HG03175 (cell line): Measurements from ENCODE around the gene TMEM170B.

Experiments
- ATAC-seq: cut with Tn5 transposase; IDR thresholded peaks from one replicate; pipeline ENCODE4 v1.9.1; 2021; ENCODE audit warnings: mild to moderate bottlenecking, moderate library complexity; ENCODE audit not compliant: unreplicated experiment

Gene TMEM170B

GRCh38 chr6:11584244-11584643 is 46.7 kb downstream of the TMEM170B start:
- no peak for ATAC-seq

- no peak for ATAC-seq
Observed at GRCh38 chr6:11585426-11586016, 48.0 kb downstream of the TMEM170B start.

DNA sequence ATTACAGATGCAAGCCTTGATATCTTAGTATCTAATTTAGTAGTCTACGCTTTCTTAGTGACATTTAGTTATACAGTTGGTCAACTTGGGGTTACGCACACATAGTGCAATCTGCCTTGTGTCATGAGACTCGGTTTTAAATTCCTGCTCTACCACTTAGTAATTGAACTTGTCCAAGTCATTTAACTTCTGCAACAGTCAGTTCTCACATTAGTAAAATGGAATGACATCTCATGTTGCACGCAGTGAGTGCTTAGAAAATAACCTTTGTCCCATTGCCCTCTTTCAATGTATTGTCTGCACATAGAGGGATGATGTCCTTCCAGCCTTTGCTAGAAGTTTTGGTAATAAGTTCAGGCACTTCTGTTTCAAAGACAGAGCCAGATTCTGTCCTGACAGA is 48.6 kb downstream of the TMEM170B start:
- no peak for ATAC-seq

DNA sequence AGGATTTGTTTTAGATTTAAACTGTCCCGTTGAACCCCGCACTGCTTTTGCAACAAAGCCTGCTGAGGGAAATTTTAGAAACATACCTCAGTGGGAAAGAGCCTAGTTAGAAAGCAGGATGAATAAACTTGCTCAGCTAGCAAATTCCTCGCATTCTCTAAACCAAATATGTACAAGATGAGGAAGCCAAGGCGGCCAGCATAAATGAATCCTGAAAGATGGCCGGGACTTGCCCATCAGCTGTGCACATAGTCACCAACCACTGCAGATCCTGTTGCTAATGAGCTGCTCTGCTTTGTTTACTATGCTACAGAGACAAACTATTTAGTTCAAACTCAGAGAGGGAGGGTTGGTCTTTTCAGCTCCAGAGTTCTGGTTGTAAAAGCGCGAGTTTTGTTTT is 49.0 kb downstream of the TMEM170B start:
- no peak for ATAC-seq

- ATAC-seq, result no peak
Observed at GRCh38 chr6:11589261-11589660, 51.7 kb downstream of the TMEM170B start.

GRCh38 chr6:11592294-11592906 is 54.9 kb downstream of the TMEM170B start:
- ATAC-seq, result no peak

DNA sequence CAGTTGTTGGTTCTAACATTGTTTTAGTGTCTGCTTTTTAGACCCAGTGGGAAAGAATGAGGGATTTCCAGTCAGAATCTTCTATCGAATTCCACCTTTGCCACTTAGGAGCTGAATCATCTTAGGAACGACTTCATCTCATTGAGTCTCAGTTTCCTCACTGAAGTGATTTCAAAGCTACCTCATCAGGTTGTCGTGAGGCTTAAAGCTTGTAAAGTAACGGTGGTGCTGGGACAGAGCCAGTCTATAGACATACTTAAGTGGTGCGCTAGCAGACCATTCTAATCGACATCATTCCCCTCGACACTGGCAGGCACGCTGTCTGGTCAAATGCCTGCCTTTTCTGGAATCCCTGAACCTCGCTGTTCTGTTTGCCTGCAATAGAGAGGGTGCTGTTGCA is 55.5 kb downstream of the TMEM170B start:
- ATAC-seq, result no peak

DNA sequence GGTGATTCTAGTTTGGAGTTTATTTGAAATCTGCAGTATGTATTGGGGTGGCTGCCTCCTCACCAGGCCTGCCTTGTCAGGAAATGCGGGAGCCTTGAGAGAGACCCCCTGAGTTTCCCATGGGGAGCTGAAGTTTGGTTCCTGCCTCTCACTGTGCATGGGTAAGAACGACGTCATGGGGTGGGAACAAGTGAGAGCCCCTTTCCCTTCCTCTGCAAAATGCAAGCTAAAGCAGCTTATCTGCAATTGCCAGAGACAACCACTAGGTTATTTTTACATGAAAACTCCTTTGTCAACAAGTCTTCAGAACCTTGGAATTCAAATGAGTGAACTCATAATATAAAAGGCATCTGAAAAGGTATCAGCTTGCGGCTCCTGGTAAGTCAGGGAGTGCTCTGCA is 58.4 kb downstream of the TMEM170B start:
- ATAC-seq, result no peak

- ATAC-seq, result no peak
Observed at GRCh38 chr6:11596640-11597237, 59.2 kb downstream of the TMEM170B start.

DNA sequence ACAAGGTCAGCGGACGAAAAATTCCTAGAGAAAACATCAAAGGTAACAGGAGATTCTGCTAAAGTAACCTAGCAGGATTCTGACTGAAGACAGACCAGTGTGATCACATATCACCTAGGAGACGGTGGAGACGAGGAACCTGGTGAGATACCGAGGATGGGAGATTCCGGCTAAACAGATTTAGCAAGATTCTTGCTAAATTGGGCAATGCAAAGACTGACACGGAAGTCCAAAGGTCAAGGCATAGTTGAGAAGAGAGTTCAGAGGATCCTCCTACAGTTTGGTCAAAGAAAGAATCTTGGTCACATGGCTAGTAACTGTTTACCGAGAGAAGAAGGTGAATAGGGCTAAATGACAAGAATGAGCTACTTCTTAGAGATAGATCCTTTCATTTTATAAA is 61.1 kb downstream of the TMEM170B start:
- no peak for ATAC-seq

GRCh38 chr6:11600251-11600650 is 62.7 kb downstream of the TMEM170B start:
- no peak for ATAC-seq

DNA sequence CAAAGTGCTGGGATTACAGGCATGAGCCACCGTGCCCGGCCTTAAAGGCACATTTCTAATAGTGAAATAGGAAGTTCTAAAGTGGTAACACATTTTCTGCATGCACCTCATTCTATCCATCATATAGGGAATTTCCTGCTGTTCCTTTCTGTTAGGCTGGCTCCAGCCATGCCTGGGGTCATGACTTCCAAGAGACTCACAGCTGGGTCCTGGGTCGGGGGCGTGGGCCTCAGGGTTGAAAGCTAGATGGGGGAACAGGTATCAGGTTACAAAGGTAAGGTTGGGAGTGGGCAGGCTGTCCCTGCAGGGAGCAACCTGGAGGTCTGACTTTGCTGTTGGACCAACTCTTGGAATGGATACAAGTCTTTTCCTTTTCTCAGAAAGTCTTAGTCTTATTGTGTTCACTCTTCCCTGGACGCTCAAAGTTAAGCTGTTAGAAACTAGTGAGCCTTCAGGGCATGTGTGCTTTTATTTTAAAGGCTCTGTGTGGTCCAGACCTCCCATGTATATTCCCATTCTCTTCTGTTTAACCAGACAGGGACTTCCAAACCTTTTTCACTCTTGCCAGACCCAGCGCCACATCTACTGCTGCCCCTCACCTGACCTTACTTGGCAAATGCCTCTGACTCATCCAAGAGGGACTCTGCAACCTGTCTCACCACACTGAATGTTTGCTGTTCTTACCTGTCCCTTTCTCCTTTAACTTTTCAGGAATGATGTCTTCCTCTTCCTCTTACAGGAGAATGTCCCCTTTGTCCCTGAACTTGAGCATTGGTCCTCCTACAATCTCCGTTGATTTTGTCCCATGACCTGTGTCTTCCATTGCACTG is 64.4 kb downstream of the TMEM170B start:
- no peak for ATAC-seq

DNA sequence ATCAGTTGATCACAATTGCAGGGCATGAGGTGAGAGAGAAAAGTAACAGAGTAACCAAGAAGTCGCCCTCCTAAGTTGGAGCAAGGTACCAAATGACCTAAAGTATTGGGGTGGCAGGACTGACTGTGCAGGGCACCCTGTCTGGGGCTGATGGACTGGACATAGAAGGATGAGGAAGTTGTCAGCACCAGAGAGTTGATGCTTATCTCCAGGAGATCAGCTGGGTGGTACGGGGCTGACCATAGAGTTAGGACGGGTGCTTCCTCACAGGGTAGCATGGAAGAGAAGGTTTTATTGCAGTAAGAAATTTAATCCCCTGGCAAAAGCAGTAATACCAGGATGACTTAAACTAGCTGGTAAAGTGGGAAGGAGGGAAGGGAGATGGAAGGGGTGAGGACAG is 66.7 kb downstream of the TMEM170B start:
- ATAC-seq, result no peak

GRCh38 chr6:11604836-11605506 is 67.4 kb downstream of the TMEM170B start:
- no peak for ATAC-seq

- no peak for ATAC-seq
Observed at GRCh38 chr6:11605507-11605905, 68.0 kb downstream of the TMEM170B start.

GRCh38 chr6:11606332-11606731 is 68.8 kb downstream of the TMEM170B start:
- no peak for ATAC-seq

- ATAC-seq, result no peak
Observed at GRCh38 chr6:11607383-11607782, 69.8 kb downstream of the TMEM170B start.

DNA sequence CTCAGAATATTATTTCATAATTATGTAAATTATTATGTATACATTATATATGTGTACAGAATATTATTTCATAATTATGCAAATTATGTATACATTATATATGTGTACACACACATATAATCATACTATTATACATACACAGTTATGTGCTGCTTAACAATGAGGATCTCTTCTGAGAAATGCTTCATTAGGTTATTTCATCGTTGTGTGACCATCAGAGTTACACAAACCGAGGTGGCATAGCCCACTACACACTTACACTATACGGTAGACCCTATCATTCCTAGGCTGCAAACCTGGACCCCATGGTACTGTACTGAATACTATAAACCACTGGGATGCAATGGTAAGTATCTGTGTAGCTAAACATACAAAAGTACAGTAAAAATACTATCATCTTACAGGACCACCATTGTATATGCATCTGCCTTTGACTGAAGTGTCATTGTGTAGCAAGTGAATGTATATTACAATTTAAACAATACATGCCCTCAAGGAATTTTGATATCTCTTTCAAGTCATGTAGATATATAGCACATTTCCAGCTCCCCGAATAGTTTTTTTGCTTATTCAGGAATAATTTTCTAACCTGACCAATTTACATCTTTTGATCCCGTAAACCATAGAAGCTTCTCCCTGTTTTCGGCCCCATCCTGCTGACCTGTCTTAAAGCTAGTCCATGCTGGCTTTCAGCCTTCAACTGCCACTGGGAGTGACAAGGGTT is 71.2 kb downstream of the TMEM170B start:
- ATAC-seq, result no peak

DNA sequence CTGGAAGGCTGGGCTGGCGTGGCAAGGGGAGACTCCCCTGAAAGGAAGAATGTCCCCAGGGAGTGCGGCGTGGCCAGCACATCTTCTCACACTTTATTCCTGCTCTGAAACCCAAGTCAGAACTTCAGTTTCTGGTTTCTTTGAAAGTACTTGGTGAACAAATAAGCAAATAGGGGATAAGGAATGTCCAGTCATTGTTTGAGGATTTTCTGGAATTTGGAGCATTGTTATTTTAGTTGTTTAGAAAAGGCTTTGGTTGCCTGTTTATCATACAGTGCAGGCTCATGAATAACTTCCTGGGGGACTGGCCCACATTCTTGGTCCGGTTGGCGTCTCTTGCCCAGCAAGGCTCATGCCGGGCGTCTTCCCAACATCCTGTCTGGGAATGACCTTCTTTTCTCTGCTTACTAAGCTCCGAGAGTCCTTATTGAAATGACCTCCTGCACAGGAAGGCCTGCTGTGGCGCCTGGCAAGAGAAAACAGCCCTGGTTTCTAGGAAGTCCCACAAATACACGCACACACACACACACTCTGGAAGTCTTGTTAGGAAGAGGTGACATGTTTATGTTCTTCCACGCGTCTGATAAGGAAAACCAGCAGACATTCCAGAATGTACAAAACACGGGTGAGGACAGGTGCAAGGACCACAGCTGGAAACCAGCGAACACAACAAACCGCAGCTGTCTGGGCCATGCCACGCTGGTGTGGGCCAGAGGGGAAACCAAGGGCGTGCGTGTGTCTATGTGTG is 71.9 kb downstream of the TMEM170B start:
- no peak for ATAC-seq

DNA sequence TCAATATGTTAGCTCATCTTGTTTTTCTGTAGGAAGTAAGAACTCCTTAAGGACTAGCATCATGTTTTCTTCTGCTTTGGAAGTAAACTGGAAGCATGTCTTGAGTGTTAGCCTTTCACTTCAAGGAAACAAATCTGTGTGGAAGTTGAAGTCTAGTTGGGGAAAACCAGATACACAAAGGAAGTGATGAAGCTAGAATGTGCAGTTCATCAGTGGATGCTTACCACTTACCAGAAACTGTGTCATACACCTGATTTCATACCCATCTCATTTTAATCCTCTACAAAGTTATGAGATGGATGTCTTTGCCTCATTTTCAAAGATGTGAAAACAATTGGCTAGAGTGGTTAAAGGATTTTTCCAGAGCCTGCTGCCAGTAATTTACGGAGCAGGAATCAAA is 75.8 kb downstream of the TMEM170B start:
- no peak for ATAC-seq
